HS-5 (cell line): ENCODE measurements around the gene ATP11B.
"Not testable (repeated sequence)": the region's sequence is repeated elsewhere in the genome, so short reads cannot be mapped to it uniquely, and the experiment has no call there.

Source experiments
- DNase-seq: peaks from one replicate; pipeline ENCODE4 v3.0.0-alpha.2; 2012; ENCODE audit warnings: low read depth

Gene ATP11B

DNA sequence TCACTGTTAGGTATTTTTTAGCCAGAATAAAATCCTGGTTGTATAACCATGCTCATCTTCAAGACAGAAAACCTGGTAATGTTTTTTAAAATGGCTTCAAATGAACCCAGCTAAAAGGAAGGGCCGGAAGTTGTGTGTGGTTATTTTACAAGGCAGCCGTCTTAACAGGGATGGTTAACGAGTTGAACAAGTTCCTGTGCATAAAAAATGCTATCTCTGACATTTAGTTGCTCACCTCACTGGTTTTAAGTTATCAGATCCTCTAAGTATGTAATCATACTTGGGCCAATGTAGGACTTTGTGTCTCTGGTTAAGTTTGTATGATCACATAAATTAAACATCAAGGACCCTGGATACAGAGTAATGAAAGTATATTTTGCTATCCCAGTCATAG is 2.1 kb downstream of the ATP11B start:
- DNase-seq = no peak

DNA sequence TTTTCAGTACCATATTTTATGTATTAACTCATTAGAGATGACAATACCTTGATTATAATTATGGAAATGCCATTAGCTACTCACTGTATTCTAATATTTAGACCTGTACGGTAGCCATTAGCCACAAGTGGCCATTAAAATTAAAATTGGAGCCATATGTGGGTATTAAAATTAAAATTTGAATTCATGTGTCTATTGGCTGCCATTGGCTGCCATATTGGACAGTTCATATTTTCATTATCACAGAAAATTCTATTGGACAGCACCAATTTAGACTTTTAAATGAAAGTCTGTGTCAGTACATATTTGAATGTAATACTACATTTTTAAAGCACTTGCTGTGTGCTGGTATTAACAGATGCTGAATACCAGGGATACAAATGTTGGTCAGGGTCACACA is 3.0 kb downstream of the ATP11B start:
- no peak for DNase-seq

DNA sequence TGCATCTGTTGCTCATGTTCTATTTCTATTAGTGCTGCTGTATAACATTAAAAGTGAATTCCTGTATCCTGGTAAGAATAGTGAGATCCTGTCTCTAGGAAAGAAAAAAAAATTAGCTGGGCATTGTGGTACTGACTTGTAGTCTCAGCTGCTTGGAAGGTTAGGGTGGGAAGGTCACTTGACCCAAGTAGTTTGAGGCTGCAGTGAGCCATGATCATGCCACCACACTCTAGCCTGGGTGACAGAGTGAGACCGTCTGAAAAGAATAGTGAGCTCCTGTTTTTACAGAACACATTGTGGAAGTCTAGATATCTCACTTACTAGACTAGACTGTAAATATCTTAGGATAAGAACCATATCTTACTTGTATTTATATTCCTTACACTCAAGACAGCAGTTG is 4.6 kb downstream of the ATP11B start:
- no peak for DNase-seq

DNA sequence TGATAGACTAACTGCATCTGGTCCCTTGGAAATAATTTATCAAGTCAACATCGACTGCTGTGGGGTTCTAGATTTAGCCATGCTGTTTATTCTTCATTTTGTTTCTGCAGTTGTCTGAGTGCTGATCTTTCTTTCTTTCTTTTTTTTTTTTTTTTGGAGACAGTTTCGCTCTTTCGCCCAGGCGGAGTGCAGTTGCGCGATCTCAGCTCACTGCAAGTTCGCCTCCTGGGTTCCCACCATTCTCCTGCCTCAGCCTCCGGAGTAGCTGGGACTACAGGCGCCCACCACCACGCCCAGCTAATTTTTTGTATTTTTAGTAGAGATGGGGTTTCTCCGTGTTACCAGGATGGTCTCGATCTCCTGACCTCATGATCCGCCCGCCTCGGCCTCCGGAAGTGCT is 5.8 kb downstream of the ATP11B start:
- DNase-seq = not testable (repeated sequence)

DNA sequence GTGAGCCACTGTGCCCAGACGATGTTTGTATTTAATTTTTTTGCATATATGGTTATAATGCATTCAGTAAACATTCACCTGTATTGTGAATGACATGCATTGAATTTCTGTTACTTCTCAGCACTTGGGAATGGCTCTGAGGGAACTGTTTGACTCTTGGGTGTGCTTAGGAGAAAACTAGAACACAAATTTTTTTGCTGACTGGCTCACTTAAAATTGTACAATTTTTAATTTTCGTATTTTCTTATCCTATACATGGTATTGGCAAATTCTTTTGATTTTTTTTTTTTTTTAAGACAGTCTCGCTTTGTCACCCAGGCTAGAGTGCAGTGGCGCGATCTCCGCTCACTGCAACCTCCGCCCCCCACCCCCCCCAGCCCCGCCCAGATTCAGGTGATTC is 7.2 kb downstream of the ATP11B start:
- no peak for DNase-seq

DNA sequence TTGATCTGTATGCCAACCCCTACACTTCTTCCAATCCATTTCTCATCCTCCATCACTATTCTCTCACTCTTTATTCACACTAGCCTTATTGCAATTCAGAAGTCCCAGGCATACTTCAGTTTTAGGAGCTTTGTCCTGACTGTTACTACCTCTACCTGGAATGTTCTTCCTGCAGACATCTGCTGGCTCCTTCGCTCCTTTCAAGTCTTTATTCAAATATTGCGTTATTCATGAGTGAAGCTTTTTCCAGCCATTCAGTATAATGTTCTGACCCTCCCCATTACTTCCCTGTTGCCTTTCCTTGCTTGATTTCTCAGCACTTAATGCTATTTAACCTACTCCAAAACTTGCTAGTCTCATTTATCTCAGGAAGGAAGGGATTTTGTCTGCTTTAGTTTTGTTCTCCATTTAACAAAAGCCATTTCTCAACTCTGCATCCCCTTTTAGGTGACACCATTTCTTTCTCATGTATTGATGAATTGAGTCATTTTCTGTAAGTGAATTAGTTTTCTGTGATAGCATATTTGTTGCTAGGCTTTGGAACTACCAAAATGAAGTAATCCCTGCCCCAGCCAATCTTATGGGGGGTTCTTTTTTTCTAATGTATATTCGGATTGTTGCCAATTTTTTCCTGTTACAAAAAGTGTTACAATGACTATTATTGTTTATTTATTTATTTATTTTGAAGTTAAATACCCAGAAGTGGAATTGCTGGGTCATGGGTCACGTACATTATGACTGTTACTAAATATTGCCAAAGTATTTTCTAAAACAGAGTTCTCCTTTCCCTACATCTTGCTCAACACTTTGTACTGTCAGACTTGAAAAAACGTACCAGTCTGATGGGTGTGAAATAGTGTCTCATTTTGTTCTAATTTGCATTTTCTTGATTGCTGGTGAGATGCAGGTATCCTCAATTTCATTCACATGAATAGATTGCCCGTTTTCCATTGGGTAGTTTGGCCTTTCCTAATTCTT is 9.4 kb downstream of the ATP11B start:
- DNase-seq = no peak

- no peak for DNase-seq
These were observed 10.3 kb downstream of the ATP11B start for GRCh38 chr3:182803596-182803995.

- DNase-seq = no peak
These were observed 13.8 kb downstream of the ATP11B start for GRCh38 chr3:182807061-182807460.

- DNase-seq = no peak
These were observed 14.9 kb downstream of the ATP11B start for GRCh38 chr3:182808041-182808770.

DNA sequence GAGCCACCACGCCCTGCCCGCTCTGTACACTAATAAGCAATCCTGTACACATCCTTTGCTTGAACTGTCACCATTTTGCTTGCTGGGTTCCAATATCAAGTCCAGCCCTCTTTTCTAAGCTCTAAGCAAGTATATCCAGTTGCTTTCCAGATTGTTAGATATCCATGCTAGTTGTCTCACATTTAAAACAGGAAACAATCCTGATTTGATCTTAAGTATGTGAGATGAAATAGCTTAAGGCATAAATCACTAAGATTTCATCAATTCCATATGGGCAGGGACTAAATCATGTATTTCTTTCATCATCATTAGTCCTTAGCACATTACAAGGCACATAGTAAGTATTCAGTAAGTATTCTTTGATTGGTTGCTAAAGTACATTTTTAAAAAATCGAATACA is 16.2 kb downstream of the ATP11B start:
- DNase-seq = no peak

DNA sequence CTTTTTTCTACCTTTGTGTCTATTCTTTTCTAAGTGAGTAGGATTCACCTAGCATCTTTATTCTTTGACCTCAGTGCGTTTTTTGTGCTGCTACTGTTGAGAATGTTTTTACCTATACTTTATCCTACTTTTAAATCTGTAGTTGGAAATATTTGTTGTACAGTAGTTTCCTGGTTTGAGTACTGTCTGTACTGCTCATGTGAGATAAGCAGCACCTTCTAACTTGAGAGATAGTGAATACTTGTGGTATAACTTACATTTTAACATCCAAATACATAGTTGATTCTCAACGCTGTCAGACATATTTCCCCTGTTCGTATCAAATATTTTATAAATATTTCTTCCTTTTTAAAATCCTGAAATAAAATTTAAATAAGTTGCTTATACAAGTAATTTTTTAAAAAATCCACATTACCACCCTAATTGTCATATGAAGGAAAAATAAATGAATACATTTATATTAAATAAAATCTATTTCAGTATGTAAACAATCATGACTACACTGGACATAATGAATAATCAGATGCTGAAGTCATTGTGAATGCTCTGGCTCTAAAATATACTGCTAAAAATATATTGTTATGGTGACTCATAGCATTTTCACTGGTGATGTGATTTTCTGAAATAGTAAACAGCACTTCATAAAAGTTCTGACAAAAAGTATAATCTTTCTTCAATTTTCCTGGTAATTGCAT is 17.4 kb downstream of the ATP11B start:
- no peak for DNase-seq

GRCh38 chr3:182811269-182811596 is 17.9 kb downstream of the ATP11B start:
- DNase-seq = no peak

DNA sequence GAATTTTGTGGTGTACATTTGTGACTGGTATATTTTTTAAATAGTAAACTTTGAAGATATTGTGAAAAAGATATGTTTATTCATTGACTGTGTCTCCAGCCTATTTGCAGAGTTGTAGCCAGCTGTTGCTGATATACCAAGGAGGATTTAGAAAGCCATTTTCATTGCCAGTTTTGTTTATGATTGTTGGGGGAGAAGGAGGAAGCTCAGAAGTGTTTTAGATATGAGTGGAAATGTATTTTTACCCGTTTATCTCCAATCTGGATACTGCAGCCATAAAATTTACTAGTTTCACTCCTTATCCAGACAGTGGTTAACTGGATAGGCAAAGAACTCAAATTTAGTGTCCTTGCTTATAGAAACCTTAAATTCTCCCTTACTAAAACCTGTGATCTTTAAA is 18.8 kb downstream of the ATP11B start:
- DNase-seq = no peak

GRCh38 chr3:182814419-182815062 is 21.2 kb downstream of the ATP11B start:
- no peak for DNase-seq

DNA sequence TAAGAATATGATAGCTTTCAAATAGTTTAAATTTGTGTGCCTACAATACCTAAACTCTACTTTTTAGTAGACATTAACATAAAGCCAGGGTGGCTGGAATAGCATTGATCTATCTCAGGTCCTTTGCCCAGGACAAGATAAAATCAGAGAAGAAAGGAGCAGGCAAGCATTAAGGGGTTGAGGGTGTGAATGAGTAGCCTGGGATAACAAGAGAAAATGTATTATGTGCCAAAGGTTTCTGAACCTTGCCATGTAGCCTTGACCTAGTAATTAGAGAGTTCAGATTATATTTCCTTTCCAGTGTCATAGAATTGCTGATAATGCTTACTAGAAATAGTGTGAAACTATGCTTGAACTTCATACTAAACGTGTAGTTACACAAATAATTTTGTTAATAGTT is 22.9 kb downstream of the ATP11B start:
- no peak for DNase-seq

- DNase-seq = no peak
These were observed 25.1 kb downstream of the ATP11B start for GRCh38 chr3:182818296-182818978.

DNA sequence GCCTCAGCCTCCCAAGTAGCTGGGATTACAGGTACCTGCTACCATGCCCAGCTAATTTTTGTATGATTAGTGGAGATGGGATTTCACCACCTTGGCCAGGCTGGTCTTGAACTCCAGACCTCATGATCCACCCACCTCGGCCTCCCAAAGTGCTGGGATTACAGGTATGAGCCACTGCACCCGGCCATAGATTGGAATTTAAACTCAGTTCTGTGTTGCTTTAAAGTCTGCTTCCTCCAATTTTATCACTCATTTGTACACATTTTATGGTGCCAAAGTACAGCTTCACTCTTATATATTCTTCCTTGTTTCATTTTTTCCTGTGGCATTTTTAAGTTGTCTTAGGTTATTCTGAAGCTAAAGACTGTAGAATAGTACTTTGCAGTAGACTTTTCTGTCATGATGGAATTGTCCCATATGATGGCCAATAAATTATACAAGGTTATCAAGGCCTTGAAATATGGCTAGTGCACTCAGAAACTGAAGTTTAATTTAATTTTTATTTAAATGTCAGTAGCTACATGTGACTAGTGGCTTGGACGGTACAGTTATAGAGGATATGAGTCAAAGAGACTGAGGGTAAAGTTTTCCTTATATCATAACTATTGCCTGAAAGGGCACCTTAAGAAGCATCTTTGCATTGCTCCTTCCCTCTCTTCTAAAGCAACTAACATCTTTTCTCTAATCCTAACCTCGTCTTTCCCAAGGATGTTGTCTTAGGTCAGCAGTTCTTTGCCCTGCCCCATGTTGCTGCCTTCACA is 28.1 kb downstream of the ATP11B start:
- no peak for DNase-seq

- not testable (repeated sequence) for DNase-seq
These were observed 29.0 kb downstream of the ATP11B start for GRCh38 chr3:182822260-182822659.

GRCh38 chr3:182824957-182825356 is 31.7 kb downstream of the ATP11B start:
- DNase-seq = no peak

DNA sequence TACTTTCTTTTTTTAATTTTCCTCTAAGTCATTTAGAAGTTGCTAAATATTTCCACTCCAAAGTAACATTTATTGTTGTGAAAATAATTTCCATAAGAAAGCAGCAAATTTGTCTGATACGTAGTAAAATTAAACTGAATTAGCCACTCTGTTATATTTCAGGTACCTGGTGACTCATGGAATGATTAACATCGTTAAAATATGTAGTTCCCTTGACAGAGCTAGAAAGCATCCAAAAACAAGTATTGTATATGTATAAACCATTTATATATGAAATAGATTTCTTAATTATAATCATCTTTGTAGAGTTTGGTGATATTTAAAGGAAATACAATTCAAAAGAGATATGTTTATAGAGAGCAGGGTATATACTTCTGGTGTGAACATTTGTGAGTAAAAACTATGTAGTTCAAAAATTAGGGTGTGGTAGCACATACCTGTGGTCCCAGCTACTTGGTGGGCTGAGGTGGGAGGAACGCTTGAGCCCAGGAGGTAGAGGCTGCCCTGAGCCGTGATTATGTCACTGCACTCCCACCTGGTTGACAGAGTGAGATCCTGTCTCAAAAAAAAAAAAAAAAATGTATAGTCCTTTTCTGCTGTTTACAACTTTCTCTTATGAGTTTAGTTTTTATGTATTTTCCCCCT is 36.6 kb downstream of the ATP11B start:
- DNase-seq = no peak
